Middle frontal gyrus (tissue), 1 donor: ENCODE measurements around the gene BLVRA.
"Not testable (repeated sequence)": the region's sequence is repeated elsewhere in the genome, so short reads cannot be mapped to it uniquely, and the experiment has no call there.

Source experiments
- DNase-seq: peaks from one replicate; pipeline ENCODE4 v3.0.0-alpha.2; 2015; ENCODE audit warnings: low spot score; ENCODE audit errors: extremely low spot score

The BLVRA gene

DNA sequence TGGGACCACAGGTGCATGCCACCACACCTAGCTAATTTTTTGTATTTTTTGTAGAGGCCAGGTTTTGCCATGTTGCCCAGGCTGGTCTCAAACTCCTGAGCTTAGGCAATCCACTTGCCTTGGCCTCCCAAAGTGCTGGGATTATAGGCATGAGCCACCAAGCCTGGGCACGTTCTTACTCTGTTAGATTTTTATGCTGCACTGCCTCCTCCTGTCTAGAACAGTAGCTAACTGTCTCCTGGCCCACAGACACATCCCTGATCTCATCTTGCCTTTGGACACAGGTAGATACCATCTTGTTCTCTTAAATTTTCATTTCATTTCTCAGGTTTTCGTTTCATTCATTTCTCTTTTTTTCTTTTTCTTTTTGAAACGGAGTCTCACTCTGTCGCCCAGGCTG, 41.1 kb downstream of the BLVRA start:
- DNase-seq: no peak

DNA sequence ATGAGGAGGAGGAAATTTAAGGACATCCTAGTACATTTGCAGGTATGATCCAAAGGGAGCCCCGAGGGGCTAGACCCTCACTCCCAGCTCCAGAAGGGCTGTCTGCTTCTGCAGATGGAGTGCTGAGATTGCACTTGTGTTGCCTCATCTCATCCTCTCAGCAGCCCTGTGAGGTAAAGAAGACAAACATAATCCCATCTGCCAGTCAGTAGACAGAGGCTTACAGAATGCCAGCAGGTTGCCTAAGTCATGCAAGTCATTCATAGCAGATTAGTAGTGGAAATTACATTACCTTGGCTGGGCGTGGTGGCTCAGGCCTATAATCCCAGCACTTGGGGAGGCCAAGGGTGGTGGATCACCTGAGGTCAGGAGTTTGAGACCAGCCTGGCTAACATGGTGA, 45.4 kb downstream of the BLVRA start:
- DNase-seq: no peak

DNA sequence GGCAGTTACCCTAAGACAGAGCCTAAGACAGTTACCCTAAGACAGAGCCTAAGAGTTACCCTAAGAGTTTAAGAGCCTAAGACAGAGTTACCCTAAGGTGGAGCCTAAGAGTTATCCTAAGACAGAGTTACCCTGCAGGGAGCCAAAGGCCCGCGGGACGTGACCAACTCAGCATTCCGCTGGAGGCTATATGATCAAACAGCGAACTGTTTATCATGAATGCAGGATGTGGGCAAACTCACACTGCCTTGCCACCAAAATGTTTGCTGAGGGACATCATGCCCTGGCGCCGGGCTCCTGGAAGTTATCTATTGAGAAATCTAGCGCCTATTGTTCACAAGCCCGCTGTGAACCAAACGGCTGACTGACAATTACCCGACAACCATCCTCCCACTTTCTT, 49.9 kb downstream of the BLVRA start:
- no peak for DNase-seq

DNA sequence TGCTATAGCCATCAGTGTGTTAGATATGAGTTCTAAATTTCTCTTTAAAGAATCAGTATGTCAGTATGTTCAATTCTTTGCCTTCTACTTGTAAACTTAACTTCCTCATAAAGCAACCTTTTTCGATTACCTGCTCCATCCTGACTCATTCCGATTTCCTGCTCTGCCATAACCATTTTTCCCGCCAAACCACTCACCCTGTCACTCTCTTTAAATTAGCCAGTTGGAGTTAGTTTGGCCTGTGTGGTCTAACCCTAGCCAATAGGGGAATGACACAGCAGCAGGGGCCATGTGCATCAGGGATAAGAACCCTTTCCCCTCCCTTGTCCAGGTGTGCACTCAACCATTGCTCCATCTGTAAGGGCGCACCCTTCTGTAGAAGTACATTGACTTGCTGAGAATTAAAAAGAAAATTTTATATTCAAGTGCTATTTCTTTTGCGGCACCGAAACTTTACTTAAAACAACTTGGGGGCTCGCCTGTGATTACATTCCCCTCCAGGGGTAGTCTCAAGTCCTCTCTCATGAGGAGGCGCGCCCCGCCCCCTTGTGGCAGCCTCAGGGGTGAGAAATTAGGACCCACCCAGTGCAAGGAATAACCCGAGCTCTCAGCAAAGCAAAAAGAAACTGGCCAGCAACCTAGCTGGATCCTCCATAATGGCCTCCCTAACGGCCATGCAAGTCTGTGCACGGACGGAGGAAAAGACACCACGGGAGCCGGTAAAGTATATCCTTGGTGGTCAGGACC, 51.9 kb downstream of the BLVRA start:
- DNase-seq: not testable (repeated sequence)

DNA sequence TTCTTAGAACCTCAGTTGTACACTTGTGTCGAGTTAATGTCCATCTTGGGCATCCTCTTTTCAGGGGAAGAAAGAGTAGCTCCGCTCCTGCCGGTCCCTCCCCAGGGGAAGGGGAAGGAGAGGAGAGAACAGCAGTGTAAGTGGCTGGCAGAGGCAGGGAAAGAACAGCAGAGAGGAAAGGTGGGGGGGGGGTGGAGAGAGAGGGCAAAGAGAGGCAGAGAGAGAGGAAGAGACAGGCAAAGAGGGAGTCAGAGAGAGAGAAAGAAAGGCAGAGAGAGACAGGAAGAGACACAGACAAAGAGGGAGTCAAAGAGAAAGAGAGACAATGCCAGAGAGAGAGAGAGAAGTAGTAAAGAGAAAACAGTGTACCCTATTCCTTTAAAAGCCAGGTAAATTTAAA, 56.9 kb downstream of the BLVRA start:
- no peak for DNase-seq

DNA sequence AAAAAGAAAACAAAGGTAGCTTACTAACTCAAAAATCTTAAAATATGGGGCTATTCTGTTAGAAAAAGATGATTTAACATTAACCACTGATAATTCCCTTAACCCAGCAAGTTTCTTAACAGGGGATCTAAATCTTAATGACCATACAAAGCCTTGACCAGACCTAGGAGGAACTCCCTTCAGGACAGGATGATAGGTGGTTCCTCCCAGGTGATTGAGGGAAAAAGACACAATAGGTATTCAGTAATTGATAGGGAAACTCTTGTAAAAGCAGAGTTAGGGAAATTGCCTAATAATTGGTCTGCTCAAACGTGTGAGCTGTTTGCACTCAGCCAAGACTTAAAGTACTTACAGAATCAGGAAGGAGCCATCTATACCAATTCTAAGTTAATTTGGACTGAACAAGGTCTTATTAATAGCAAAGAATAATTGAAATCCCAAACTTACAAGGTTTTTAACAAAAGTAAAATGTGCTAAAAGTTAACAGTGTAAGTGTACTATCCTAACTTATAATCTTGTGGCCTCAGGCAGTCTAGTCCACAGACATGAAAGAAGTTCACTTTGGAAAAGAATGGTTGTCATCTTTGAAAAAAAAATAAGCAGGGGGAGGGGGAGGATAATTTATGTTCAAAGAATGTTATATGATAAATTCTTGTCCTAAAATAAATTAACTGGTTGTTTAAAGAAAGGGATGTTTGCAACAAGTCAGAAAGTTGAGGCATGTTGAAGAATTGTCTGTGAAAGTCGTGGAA, 57.7 kb downstream of the BLVRA start:
- not testable (repeated sequence) for DNase-seq

DNA sequence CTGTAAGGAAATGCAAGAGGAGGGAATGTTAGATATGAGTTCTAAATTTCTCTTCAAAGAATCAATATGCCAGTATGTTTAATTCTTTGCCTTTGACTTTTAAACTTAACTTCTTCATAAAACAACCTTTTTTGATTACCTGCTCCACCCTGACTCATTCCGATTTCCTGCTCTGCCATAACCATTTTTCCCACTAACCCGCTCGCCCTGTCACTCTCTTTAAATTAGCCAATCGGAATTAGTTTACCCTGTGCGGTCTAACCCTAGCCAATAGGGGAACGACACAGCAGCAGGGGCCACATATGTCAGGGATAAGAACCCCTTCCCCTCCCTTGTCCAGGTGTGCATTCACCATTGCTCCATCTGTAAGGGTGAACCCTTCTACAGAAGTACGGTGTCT, 64.9 kb downstream of the BLVRA start:
- not testable (repeated sequence) for DNase-seq

DNA sequence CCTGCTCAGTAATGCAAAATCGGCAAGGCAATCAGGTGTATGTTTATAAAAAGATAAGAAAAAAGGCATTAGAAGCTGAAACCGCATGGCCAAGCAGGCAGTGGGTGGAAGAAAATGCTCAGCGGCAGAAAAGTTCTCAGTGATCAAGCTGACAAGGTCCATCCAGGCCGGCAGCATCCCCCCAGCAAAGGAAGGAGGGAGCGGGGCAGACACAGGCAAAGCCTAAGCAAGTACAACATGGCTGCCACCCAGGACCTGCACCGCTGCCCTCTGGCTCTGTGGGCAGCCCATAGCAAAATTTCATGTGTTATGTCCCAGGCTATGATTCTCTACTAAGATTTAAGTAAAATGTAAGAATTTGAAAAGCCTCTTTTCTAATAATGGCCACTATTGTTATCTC, 65.5 kb downstream of the BLVRA start:
- no peak for DNase-seq

DNA sequence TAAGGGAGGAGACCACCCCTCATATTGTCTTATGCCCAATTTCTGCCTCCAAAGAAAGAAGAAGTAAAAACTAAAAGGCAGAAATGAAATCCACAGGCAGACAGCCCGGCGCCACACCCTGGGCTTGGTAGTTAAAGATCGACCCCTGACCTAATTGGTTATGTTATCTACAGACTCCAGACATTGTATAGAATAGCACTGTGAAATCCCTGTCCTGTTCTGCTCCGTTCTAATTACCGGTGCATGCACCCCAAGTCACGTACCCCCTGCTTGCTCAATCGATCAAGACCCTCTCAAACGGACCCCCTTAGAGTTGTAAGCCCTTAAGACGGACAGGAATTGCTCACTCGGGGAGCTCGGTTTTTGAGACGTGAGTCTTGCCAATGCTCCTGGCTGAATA, 66.0 kb downstream of the BLVRA start:
- DNase-seq: not testable (repeated sequence)

DNA sequence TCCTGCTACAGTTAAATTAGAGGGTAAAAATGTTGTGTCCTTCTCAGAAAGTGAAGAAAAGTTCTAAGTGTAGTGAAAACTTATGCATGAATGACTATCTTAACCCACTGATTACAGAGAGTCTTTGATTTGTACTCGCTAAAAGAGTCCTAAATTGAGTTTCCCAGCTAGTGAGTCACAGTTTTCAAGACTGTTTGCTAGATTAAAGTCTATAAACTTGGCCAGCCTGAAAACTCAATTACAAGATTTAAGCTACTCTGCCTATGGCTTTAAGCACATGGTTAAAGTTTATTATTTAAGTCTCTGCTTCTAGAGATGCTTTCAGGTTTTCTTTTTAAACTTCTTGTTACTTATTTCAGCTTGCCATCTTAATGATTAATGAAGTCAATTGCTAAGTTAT, 66.5 kb downstream of the BLVRA start:
- no peak for DNase-seq

DNA sequence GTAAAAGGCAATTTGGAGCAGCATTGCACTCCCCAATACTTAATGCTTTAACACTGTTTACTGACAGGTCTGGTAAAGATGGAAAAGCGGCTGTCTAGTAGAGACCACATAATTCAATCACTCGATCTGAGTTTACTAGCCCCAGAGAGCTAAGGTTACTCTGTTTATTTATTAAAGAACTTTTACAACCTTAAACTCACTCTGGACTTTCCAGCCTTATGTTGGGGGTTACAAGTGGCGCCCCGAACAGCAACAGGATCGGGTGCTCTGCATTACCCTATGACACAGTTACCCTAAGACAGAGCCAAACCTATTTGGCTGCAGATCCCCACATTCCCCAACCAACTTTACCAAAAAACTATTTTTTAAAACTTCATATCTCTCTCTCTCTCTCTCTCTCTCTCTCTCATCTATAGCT, 66.9 kb downstream of the BLVRA start:
- DNase-seq: no peak

DNA sequence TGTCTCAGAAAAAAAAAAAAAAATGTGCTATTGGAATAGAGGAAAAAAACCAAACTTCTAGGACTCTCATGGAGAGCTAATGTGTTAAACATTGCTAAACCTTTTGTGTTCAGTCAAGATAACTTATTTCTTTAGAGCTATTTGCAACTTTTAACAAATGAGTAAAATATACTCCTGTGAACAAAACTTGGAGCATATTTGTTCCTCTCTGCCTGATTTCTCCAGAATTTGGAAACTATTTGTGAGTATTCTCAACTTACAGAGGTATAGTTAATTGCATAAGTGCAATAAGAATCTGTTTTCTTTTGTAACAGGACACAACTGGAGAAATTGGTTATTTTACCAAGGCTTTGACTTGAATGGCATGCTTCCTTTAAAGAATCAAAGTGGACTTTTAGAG, 72.4 kb downstream of the BLVRA start:
- not testable (repeated sequence) for DNase-seq

DNA sequence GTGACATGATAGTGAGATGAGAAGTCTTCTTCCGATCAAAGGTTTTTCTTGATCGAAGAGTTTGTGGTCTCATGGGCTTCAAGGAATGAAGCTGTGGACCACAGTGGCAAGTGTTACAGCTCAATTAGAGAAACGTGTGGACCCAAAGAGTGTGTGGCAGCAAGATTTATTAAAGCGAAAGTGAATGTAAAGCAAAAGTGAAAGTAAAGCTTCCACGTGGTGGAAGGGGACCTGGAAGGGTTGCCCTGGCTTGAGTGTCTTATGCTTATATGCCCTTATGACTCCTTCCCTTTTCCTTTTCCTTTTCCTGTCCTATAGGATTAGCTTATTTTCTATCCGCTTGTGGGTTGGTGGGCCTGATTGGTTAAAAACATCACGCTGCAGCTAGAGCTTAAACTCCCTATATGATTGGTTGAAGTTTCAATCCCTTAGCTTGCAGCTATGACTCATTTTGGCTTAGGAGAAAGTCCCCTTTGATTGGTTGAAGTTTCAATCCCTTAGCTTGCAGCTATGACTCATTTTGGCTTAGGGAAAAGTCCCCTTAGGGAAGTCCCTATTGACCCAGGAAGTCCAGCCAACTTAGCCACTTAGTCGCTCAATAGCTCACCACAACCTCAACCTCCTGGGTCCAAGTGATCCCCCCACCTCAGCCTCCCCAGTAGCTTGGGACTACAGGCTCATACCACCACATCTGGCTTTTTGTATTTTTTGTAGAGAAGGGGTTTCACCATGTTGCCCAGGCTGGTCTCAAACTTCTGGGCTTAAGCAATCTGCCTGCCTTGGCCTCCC, 76.2 kb downstream of the BLVRA start:
- DNase-seq: no peak

DNA sequence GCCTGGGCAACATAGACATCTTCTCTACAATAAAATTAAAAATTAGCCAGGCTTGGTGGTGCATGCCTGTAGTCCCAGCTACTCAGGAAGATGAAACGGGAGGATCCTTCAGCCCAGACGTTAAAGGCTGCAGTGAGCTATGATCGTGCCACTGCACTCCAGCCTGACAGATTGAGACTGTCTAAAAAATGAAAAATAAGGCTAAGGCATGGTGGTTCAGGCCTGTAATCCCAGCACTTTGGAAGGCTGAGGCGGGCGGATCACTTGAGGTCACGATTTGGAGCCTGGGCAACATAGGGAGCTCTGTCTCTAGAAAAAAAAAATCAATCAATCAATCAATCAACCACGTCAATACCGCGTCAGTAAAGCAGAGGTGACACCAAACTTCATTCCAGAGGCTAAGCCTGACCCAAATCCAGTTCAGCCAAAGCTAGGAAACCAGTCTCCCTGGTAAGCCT, 79.8 kb downstream of the BLVRA start:
- no peak for DNase-seq

DNA sequence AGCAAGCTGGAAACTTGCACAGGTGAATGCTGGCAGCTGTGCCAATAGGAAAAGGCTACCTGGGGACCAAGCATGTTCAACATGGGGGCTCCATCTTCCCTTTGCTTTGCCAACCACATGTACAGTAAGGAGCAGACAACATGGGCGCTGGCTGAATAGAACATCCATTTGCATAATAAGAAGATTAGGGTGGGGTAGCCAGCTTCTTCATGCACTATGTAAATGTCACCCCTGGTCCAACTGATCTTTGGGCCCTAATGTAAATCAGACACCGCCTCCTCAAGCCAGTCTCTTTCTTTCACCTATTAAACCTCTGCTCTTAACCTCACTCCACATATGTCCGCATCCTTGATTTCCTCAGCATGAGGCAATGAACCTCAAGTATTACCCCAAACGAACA, 84.8 kb downstream of the BLVRA start:
- no peak for DNase-seq

DNA sequence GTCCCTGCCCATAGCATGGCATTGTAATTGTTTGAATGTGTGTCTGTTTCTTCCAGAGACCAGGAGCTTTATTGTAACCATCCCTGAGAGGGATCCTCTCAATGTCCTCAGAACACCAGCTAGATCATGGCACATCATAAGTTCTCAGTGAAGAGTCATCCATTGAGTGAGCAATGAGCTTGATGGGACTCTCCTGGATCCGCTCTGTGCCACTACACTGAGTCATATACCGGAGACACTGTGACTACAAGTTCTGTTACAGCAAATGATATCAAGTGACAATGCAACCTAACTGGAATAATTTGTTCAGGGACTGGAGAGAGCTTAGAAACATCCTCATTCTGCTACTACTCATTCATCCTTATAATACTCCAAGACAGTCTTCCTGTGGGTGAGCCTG, 85.8 kb downstream of the BLVRA start:
- no peak for DNase-seq

DNA sequence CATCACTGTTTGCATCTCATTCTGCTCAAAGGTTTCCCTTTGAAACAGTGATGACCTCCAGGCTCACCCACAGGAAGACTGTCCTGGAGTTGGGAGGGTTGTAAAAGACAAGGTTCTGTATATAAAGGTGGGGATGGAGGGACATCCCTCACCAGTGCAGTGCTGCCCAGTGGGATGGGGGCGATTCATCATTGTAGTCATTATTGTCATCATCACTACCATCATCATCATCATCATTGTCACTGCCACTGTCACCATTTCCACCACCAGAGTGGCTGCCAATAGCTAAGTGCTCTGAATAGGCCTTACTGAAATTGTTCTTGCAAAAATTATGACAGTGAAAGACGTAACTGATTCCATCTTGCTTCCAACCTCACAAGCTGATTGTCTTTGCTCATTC, 86.2 kb downstream of the BLVRA start:
- no peak for DNase-seq

DNA sequence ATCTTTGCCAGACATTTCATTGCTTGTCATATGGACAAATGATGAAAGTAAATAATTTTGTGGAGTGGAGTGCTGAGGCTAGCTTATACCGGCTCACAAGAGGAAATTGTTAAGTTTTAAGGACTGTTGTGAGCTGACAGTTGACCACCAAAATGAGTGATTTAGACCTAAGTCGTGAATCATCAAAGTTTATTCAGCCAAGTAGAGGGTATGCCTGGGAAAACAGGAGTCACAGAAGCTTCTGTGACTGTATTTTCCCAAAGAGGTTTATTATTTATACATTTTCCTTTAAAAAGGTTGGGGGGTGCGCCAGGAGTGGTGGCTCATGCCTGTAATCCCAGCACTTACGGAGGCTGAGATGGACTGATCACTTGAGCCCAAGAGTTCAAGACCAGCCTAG, 89.0 kb downstream of the BLVRA start:
- DNase-seq: no peak

DNA sequence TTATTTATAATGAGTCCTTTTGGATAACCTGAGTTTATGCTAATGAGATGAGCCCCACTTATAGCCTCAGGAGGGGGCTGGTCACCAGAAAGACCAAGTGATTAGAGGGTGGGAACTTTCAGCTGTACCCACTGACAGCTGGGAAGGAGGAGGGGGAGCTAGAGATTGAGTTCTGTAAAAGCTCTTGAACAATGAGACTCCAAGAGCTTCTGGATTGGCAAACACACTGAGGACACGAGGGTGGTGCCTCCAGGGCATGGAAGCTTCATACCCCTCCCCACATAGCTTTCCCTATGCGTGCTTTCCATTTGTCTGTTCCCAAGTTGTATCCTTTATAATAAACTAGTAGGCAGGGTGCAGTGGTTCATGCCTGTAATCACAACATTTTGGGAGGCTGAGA, 90.6 kb downstream of the BLVRA start:
- no peak for DNase-seq

DNA sequence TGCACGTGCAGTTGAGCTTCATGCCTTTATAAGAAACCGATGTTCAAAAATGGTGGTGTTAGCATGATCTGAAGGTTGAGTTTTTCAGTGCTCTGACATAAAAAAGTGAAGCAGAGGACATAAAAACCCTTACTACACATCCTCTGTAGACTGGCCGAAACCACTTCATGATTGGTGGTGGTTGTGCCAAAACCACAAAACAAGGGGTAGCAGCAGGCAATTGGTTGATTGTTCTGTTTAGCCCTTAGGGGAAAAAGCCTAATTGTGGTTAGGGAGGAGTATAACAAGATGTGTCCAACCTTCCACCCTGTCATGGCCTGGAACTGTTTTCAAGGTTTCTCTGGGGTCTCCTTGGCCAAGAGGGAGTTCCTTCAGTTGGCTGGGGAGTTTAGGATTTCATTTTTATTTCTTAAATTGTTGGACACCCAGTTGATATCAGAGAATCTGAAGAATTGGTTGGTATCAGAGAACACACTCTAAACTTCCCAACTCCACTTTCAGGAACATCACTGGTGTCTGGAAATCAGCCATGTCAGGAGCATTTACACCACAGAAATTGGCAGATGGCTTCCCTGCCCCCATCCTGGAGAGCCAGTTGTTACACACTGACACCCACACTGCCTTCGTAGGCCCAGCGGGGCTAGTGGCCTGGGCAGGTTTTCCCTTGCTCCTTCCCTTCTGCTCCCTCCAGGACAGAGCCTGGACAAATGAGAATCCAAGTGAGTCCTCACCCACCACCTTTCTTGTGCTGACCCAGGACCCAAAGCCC, 92.1 kb downstream of the BLVRA start:
- no peak for DNase-seq

DNA sequence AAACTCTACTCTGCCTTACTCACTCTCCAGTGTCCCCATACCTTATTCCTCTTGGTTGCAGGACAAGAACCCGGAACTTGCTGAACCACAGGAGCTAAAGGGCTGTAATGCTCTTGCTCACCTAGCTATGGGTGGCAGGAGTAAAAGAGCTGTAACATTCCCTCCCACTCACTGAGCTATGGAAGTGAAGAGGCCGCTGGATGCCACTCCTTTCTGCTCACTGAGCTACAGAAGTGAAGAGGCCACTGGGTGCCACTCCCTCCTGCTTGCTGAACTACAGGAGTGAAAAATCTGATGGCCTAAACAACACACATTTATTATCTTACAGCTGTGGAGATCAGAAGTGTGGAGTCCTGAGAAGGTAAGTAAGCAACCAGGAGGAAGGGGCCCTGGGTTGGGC, 93.3 kb downstream of the BLVRA start:
- no peak for DNase-seq
